ENCODE data around the gene SORBS1. TPM values are rescaled to one million over a fixed set of nuclear protein-coding genes. Genes with fewer than 3 reads are reported as not detected.

SORBS1 gene
- total and polyA plus RNA-seq, 9 of the 15 experiments (the other 6 are each of a cell fraction or from before 2014, with no cell fraction given), result 2.0 to 13.3 (median 6.5) TPM

- TF ChIP-seq, protein P1, sequence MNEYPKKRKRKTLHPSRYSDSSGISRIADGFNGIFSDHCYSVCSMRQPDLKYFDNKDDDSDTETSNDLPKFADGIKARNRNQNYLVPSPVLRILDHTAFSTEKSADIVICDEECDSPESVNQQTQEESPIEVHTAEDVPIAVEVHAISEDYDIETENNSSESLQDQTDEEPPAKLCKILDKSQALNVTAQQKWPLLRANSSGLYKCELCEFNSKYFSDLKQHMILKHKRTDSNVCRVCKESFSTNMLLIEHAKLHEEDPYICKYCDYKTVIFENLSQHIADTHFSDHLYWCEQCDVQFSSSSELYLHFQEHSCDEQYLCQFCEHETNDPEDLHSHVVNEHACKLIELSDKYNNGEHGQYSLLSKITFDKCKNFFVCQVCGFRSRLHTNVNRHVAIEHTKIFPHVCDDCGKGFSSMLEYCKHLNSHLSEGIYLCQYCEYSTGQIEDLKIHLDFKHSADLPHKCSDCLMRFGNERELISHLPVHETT (CRISPR knock-in tag; conservative IDR thresholded peaks at IDR 0.05 in 1 of 2, IDR thresholded peaks at IDR 0.05 in 1 of 2), result no peak
Measured at GRCh38 chr10:95578619-95579018, 17.4 kb upstream of the SORBS1 start (continued).

DNA sequence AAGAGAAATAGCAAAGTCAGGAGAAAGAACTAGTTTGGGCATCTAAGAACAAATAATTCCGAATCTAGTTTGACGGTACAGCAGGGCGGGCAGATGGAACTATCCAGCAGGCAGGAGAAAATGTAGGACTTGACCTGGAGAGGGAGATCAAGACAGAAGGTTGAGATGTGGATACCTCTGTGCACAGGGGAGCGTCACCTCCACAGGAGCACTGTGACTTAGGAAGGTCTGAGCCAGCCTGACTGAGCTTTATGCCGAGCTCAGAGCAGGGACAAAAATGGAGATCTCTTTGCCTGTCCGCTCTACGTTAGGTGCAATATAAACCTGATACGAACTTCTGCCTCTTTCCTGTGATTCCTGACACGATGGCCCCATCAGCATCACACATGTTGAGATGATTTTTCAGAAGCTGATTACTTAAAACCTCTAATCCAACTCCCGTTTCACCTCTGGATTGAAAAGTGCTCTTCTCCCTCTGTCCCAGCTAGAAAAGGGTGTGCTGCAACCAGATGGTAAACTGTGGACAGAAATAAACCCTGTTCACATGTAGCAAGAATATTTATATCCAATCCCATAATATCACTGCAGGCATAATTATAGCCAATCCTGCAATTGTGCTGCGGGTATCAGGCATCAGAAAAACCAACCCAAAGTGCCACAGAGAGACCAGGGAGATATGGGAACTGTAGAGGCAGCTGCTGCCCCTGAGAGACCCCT lies 13.6 kb upstream of the SORBS1 start:
- Histone ChIP-seq H3K36me3 (ENCODE audit: control insufficient read depth, insufficient read depth, low read length) (no peaks in the 10 kb centered on the region), H4K20me1 (replicated peaks; ENCODE audit: control insufficient read depth, insufficient read depth, low read length) (no peaks in the 10 kb centered on the region), H3K9ac (ENCODE audit: insufficient read depth in 1 of 2, low read depth in 2 of 2, low read length in 2 of 2) (no peak overlapping the region), H3K27ac (ENCODE audit: extremely low read depth, low read depth, low read length) (no peak overlapping the region), H3K4me2 (ENCODE audit: insufficient read depth, low read length) (no peak overlapping the region), H3K9me3 (replicated peaks; ENCODE audit: control insufficient read depth, insufficient read depth, low read depth, low read length) (no peaks in the 10 kb centered on the region), H3K4me3 (no peak overlapping the region), H3K4me1 (replicated peaks in 1 of 2; ENCODE audit: control insufficient read depth in 2 of 2, insufficient read depth in 2 of 2, low read length in 2 of 2) (no peaks in the 10 kb centered on the region; a peak in 1 of 5 replicates), H2AFZ (ENCODE audit: low read depth, low read length) (peak overlapping the region; percentile 70), H3K79me2 (ENCODE audit: control insufficient read depth, insufficient read depth, low read length) (no peaks in the 10 kb centered on the region), H3K27me3 (ENCODE audit: control insufficient read depth in 2 of 2, insufficient read depth in 2 of 2, low read length in 2 of 2) (no peaks in the 10 kb centered on the region; a peak in 1 of 5 replicates), H3K9me1 (ENCODE audit: control insufficient read depth, insufficient read depth, low read length) (no peaks in the 10 kb centered on the region)
- ChIA-PET CTCF (ENCODE audit: low intra/inter-chr PET ratio) (no interaction called here), POLR2A (no interaction called here)
- FAIRE-seq, result peak; percentile 29
- intact Hi-C loops (cut with micrococcal nuclease), result no loop called here
- in situ Hi-C loops (cut with MboI), result no loop called here
- no TSS peak for BruUV-seq (replicated peaks)
- 11% methylated on average over 9 of the region's 11 CpGs for WGBS (ENCODE audit: insufficient coverage, low coverage, missing lambda C conversion rate)
- DNase-seq (ENCODE audit: extremely low read depth in 1 of 4, low spot score in 3 of 4), result no peak
- ATAC-seq, result peak; percentile 47; the same call in 1 of the 3 replicates
- no peak for TF ChIP-seq CCNT2 (IDR thresholded peaks at IDR 0.05; ENCODE audit: borderline replicate concordance, extremely low read depth, insufficient read length, low read depth, low read length)
- no peak for TF ChIP-seq GABPB2 (CRISPR knock-in tag; conservative IDR thresholded peaks at IDR 0.05)
- TF ChIP-seq GATAD2B (IDR thresholded peaks at IDR 0.05; ENCODE audit: borderline replicate concordance), result no peak
- TF ChIP-seq ZNF134 (CRISPR knock-in tag; conservative IDR thresholded peaks at IDR 0.05), result no peak
- no peak for TF ChIP-seq DDX20 (tag; IDR thresholded peaks at IDR 0.05; ENCODE audit: low read depth)
- no peak for TF ChIP-seq ZNF695 (CRISPR knock-in tag; IDR thresholded peaks at IDR 0.05)
- TF ChIP-seq ZNF644 (tag; IDR thresholded peaks at IDR 0.05; ENCODE audit: low read depth), result no peak
- TF ChIP-seq ZNF561 (CRISPR knock-in tag; conservative IDR thresholded peaks at IDR 0.05), result no peak
- no peak for TF ChIP-seq ZNF124 (CRISPR knock-in tag; IDR thresholded peaks at IDR 0.05)
- no peak for TF ChIP-seq TBP (optimal IDR thresholded peaks at IDR 0.05; ENCODE audit: low read depth, low read length)
- TF ChIP-seq EHMT2 (IDR thresholded peaks at IDR 0.05), result no peak
- no peak for TF ChIP-seq FOXP1 (CRISPR knock-in tag; IDR thresholded peaks at IDR 0.05)
- TF ChIP-seq ZNF274 (IDR thresholded peaks at IDR 0.05; ENCODE audit: borderline replicate concordance, low read depth, low read length), result no peak
- no peak for TF ChIP-seq NR2C2 (CRISPR knock-in tag; IDR thresholded peaks at IDR 0.05)
- TF ChIP-seq NR2C2 (tag; IDR thresholded peaks at IDR 0.05), result no peak
- TF ChIP-seq ZBTB33 (CRISPR knock-in tag; IDR thresholded peaks at IDR 0.05), result no peak
